ENCODE results near the gene TRABD. TPM values are rescaled to one million over a fixed set of nuclear protein-coding genes. Genes with fewer than 3 reads are reported as not detected.
A peak's percentile ranks its signal among the peaks of the same experiment; 100 is the strongest.

Gene TRABD
- polyA plus RNA-seq, 5 donors = 14.0 to 32.3 (median 23.3) TPM

GRCh38 chr22:50216055-50216683 lies 30.5 kb downstream of the TRABD start:
- DNase-seq = no peak

GRCh38 chr22:50216684-50217520 lies 31.2 kb downstream of the TRABD start:
- no peak for DNase-seq

- DNase-seq = no peak
Measured at GRCh38 chr22:50217543-50218152, 31.9 kb downstream of the TRABD start.

- DNase-seq = no peak
Measured at GRCh38 chr22:50218153-50218995, 32.7 kb downstream of the TRABD start.

GRCh38 chr22:50218996-50219727 lies 33.4 kb downstream of the TRABD start:
- DNase-seq = peak; percentile 55 to 73

GRCh38 chr22:50219800-50220602 lies 34.3 kb downstream of the TRABD start:
- DNase-seq = no peak

- no peak for DNase-seq
Measured at GRCh38 chr22:50220603-50221409, 35.1 kb downstream of the TRABD start.

GRCh38 chr22:50221410-50222300 lies 35.9 kb downstream of the TRABD start:
- DNase-seq = no peak

- DNase-seq = no peak
Measured at GRCh38 chr22:50222508-50222907, 36.8 kb downstream of the TRABD start.

- no peak for DNase-seq
Measured at GRCh38 chr22:50224071-50224470, 38.4 kb downstream of the TRABD start.

GRCh38 chr22:50225200-50225969 lies 39.7 kb downstream of the TRABD start:
- DNase-seq = no peak

- DNase-seq = no peak
Measured at GRCh38 chr22:50226063-50226874, 40.6 kb downstream of the TRABD start.

GRCh38 chr22:50226875-50227165 lies 41.1 kb downstream of the TRABD start:
- no peak for DNase-seq

- no peak for DNase-seq
Measured at GRCh38 chr22:50227579-50228215, 42.0 kb downstream of the TRABD start.

- DNase-seq = no peak
Measured at GRCh38 chr22:50228366-50228765, 42.7 kb downstream of the TRABD start.

GRCh38 chr22:50229370-50229769 lies 43.7 kb downstream of the TRABD start:
- DNase-seq = no peak
